Loucy (cell line): ENCODE data around the gene CNKSR2.

Source experiments
- H2AFZ ChIP-seq: fragments of 200-600 bp; sonication (generic); 2 replicates; pipeline ENCODE4 v1.6.0; 2016; ENCODE audit warnings: antibody characterized with exemption, mild to moderate bottlenecking, low read length, moderate library complexity
- H3F3A ChIP-seq: fragments of 200-600 bp; 2 replicates; pipeline ENCODE4 v1.6.0; 2016; ENCODE audit warnings: antibody characterized with exemption, low read depth, mild to moderate bottlenecking
- H3K27me3 ChIP-seq: fragments of 200-600 bp; sonication (generic); 2 replicates; pipeline ENCODE4 v1.6.1; 2014; ENCODE audit warnings: low read length, mild to moderate bottlenecking; ENCODE audit not compliant: insufficient read depth, poor library complexity, severe bottlenecking
- H3K36me3 ChIP-seq: fragments of 200-600 bp; sonication (generic); 2 replicates; pipeline ENCODE4 v1.6.1; 2016; ENCODE audit warnings: low read length; ENCODE audit not compliant: insufficient read depth
- H3K4me1 ChIP-seq: fragments of 200-600 bp; sonication (generic); 2 replicates; pipeline ENCODE4 v1.5.1; 2014; ENCODE audit warnings: low read length, mild to moderate bottlenecking; ENCODE audit not compliant: insufficient read depth, poor library complexity, severe bottlenecking
- H3K4me2 ChIP-seq: fragments of 200-600 bp; sonication (generic); 2 replicates; pipeline ENCODE4 v1.6.0; 2014; ENCODE audit warnings: antibody characterized with exemption, low read length, low read depth, mild to moderate bottlenecking; ENCODE audit not compliant: poor library complexity, severe bottlenecking
- H3K4me3 ChIP-seq: fragments of 200-600 bp; sonication (generic); 2 replicates; pipeline ENCODE4 v1.5.1; 2014; ENCODE audit warnings: low read length, mild to moderate bottlenecking, mixed read lengths; ENCODE audit not compliant: poor library complexity, severe bottlenecking
- H3K79me2 ChIP-seq: fragments of 200-600 bp; sonication (generic); 2 replicates; pipeline ENCODE4 v1.6.1; 2014; ENCODE audit warnings: low read length; ENCODE audit not compliant: insufficient read depth
- H3K9ac ChIP-seq: fragments of 200-600 bp; sonication (generic); 2 replicates; pipeline ENCODE4 v1.6.0; 2014; ENCODE audit warnings: mild to moderate bottlenecking, low read depth, low read length, moderate library complexity; ENCODE audit not compliant: poor library complexity, severe bottlenecking
- H3K9me2 ChIP-seq: fragments of 200-600 bp; sonication (generic); replicated peaks from 2 replicates; pipeline ENCODE4 v1.6.1; 2016; ENCODE audit warnings: low read depth, low read length, mixed read lengths
- H3K9me3 ChIP-seq: fragments of 200-600 bp; sonication (generic); 2 replicates; pipeline ENCODE4 v1.6.1; 2014; ENCODE audit warnings: mild to moderate bottlenecking, antibody characterized with exemption, low read length, low read depth; ENCODE audit not compliant: insufficient read depth
- H4K20me1 ChIP-seq: fragments of 200-600 bp; sonication (generic); 2 replicates; pipeline ENCODE4 v1.6.0; 2014; ENCODE audit warnings: antibody characterized with exemption, low read length, mild to moderate bottlenecking; ENCODE audit not compliant: insufficient read depth, poor library complexity, severe bottlenecking
- EZH2phosphoT487 ChIP-seq: fragments of 200-600 bp; IDR thresholded peaks from 2 replicates; pipeline ENCODE4 v1.6.1; 2018; ENCODE audit warnings: antibody characterized with exemption, mild to moderate bottlenecking, moderate library complexity, borderline replicate concordance
- TF ChIP-seq, protein P1 (sequence below): fragments of 200-600 bp; sonication (generic); conservative IDR thresholded peaks from 2 replicates; pipeline ENCODE4 v1.5.1; 2014; ENCODE audit warnings: mild to moderate bottlenecking, antibody characterized with exemption, low read length

CNKSR2 gene

DNA sequence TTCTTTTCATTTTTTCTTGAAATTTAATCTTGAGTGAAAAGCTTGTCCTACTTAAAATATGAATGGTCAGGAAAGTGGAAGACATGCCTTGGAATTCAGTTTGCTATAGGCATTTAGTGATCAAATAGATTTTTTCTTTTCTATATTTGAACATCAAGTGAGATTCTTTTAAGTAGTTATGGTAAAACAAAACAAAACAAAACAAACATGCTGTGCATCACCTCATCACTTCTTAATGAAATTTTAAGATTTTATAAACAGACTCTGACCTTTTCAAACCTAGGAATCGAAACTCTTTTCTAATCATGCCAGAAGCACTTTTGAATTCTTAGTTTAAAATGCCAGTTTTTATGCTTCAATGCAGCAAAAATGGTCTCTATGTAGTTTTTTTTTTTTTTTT, 62.8 kb downstream of the CNKSR2 start:
- Histone ChIP-seq H2AFZ (no peak overlapping the region), H3K4me3 (no peak overlapping the region), H3K36me3 (no peaks in the 10 kb centered on the region), H3K4me2 (no peak overlapping the region), H3K4me1 (peaks cover 9% of the 10 kb centered on the region), H3K9me2 (no peaks in the 10 kb centered on the region), H3F3A (no peaks in the 10 kb centered on the region; the same call in 1 of the 2 replicates), H3K27me3 (no peaks in the 10 kb centered on the region), H3K79me2 (no peaks in the 10 kb centered on the region), H3K9ac (no peak overlapping the region), H3K9me3 (no peaks in the 10 kb centered on the region), H4K20me1 (no peaks in the 10 kb centered on the region)
- no peak for TF ChIP-seq EZH2phosphoT487
- TF ChIP-seq, protein P1, sequence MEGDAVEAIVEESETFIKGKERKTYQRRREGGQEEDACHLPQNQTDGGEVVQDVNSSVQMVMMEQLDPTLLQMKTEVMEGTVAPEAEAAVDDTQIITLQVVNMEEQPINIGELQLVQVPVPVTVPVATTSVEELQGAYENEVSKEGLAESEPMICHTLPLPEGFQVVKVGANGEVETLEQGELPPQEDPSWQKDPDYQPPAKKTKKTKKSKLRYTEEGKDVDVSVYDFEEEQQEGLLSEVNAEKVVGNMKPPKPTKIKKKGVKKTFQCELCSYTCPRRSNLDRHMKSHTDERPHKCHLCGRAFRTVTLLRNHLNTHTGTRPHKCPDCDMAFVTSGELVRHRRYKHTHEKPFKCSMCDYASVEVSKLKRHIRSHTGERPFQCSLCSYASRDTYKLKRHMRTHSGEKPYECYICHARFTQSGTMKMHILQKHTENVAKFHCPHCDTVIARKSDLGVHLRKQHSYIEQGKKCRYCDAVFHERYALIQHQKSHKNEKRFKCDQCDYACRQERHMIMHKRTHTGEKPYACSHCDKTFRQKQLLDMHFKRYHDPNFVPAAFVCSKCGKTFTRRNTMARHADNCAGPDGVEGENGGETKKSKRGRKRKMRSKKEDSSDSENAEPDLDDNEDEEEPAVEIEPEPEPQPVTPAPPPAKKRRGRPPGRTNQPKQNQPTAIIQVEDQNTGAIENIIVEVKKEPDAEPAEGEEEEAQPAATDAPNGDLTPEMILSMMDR: no peak

DNA sequence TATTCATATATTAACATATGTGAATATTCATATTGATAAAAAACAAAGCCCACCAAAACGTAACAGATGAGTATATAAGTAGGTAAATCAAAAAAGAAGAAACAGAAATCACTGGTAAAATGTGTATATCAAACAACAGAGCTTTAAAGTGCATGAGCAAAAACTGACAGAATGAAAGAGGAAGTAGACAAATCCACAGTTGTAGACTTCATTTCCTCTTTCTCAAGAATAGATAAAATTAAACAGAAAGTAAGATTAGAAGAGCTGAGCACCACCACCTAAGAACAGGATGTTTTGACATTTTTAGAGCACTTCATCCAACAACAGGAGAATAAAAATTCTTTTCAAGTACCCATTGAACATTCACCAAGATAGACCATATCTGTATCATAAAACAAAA, 64.6 kb downstream of the CNKSR2 start:
- Histone ChIP-seq H3K79me2 (no peaks in the 10 kb centered on the region), H3K4me1 (peaks cover 9% of the 10 kb centered on the region), H3K4me2 (peak overlapping the region; percentile 77), H3F3A (no peaks in the 10 kb centered on the region; the same call in 1 of the 2 replicates), H3K9me2 (no peaks in the 10 kb centered on the region), H3K27me3 (no peaks in the 10 kb centered on the region), H3K36me3 (no peaks in the 10 kb centered on the region), H3K9me3 (no peaks in the 10 kb centered on the region), H3K9ac (peak overlapping the region; percentile 56), H3K4me3 (peak overlapping the region; percentile 63), H2AFZ (no peak overlapping the region; the same call in 1 of the 2 replicates), H4K20me1 (no peaks in the 10 kb centered on the region)
- TF ChIP-seq, protein P1: no peak
- no peak for TF ChIP-seq EZH2phosphoT487

DNA sequence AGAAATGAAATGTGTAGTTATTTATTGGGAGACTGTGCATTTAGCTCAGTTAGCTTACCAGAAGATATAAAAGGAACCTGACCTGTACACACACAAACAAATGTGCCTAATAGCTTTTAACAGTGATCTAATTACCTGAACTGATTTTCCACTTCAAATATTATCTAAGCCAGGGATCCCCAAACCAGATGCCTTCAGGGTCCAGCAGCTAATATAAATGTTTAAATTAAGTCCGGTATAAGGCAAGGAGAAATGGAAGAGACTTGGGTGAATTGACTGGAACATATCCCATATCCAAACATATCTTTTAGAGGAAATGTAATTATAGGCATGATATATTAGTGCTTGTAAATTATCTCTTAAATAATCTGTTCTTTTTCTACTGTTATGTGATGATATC, 66.7 kb downstream of the CNKSR2 start:
- TF ChIP-seq, protein P1: no peak
- TF ChIP-seq EZH2phosphoT487: no peak
- no peaks in the 10 kb centered on the region for H3K9me2 ChIP-seq
- H3K4me3 ChIP-seq: no peak overlapping the region
- H3K9me3 ChIP-seq: no peaks in the 10 kb centered on the region
- no peaks in the 10 kb centered on the region for H3K36me3 ChIP-seq
- H3K27me3 ChIP-seq: no peaks in the 10 kb centered on the region
- H2AFZ ChIP-seq: no peak overlapping the region
- H4K20me1 ChIP-seq: no peaks in the 10 kb centered on the region
- H3F3A ChIP-seq: no peaks in the 10 kb centered on the region; the same call in 1 of the 2 replicates
- no peaks in the 10 kb centered on the region for H3K79me2 ChIP-seq
- no peak overlapping the region for H3K9ac ChIP-seq
- peaks cover 9% of the 10 kb centered on the region for H3K4me1 ChIP-seq
- H3K4me2 ChIP-seq: no peak overlapping the region
